ENCODE results near the gene PISD. TPM values are rescaled to one million over a fixed set of nuclear protein-coding genes. Genes with fewer than 3 reads are reported as not detected.
"Not testable (repeated sequence)": the region's sequence is repeated elsewhere in the genome, so short reads cannot be mapped to it uniquely, and the experiment has no call there.

The PISD gene
- 57.8 TPM for total RNA-seq

DNA sequence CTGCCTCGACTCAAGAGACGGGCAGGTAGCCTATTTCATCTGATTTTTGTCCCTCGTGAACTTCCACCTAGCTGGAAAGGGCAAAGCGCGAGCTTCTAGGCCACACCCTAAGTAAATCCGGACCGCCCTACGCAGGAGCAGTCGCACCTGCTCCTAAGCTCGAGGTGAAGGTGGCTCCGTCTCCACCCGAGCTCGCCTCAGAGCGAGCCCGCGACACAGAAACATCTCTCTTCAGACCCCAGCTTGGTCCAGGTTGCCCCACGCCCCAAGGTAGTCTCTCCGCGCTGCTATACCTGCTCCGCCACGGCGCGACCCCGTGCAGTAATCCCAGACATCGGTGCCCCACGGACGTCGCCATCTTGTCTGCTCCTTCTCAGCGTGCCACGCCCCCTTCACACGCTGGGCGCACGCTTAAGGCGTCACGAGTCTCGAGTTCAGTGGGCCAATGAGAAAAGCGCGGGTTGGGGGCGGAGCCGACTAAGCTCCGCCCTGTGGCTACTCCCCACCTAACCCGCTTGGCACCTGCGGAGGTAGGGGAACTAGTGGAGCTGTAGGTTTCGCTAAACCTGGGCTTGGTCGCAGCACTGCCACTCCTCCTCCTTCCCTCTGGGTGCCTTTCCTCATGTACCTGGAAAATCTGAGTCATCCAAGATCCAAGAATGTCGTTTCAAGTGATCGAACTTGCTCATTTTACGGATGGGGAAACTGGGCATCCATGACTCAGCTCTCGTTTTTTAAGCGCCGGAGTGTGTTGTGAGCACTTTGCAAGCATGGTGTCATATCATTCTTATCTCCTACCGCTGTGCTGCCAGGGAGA is at the start of gene PISD:
TSS of gene PISD (minus strand) at position 365 of the 817 bp plus-strand sequence. CDS start at position 358, 7 bp downstream.
- peak; percentile 97 for DNase-seq (ENCODE audit: low spot score)

DNA sequence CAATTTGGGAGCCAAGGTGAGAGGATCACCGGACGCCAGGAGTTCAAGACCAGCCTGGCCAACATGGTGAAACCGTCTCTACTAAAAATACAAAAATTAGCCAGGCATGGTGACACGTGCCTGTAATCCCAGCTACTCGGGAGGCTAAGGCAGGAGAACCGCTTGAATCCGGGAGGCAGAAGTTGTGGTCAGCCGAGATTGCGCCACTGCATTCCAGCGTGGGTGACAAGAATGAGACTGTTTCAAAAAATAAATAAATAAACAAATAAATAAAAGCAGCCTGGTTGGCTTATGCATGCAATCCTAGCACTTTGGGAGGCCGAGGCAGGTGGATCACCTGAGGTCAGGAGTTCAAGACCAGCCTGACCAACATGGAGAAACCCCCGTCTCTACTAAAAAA is 49.2 kb upstream of the PISD start:
- not testable (repeated sequence) for DNase-seq (ENCODE audit: low spot score)

DNA sequence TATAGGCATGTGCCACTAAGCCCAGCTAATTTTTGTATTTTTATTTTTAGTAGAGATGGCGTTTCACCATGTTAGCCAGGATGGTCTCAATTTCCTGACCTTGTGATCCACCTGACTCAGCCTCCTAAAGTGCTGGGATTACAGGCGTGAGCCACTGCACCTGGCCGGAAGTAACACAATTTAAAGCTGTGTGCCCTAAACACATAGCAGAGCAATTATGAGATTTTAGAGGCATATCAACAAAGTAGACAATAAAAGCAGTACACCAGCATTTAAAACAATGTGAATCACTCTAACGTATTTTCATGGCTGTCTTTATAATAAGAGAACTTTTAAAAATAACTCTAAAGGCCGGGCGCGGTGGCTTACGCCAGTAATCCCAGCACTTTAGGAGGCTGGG is 45.5 kb upstream of the PISD start:
- no peak for DNase-seq (ENCODE audit: low spot score)

DNA sequence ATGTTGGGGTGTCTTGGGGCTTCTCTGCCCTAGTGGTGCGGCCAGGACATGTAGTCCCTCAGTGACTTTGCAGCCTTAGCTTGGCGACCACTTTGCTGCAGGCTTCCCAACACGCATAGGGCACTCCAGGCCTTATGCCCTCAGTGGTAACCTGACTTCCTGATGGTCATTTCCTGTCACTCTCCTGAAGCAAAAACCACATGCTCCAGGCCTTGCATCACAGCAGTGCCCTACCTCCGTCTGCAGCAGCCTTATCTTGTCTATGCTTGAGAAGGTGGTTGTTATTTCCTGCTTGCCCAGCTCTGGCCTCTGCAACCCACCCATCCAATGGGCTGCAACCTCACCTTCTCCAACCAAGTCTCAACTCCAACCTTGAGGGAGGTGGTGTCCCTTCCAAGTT is 33.4 kb upstream of the PISD start:
- no peak for DNase-seq (ENCODE audit: low spot score)

DNA sequence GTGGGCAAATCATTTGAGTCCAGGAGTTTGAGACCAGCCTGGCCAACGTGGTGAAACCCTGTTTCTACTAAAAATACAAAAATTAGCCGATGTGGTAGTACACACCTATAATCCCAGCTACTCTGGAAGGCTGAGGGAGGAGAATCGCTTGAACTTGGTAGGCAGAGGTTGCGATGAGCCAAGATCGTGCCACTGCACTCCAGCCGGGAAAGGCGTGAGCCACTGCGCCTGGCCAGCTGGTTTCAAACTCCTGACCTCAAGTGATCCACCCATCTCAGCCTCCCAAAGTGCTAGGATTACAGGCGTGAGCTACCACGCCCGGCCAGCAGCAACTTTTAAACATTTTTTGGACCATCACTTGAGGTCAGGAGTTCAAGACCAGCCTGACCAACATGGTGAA is 32.0 kb upstream of the PISD start:
- DNase-seq (ENCODE audit: low spot score): not testable (repeated sequence)

DNA sequence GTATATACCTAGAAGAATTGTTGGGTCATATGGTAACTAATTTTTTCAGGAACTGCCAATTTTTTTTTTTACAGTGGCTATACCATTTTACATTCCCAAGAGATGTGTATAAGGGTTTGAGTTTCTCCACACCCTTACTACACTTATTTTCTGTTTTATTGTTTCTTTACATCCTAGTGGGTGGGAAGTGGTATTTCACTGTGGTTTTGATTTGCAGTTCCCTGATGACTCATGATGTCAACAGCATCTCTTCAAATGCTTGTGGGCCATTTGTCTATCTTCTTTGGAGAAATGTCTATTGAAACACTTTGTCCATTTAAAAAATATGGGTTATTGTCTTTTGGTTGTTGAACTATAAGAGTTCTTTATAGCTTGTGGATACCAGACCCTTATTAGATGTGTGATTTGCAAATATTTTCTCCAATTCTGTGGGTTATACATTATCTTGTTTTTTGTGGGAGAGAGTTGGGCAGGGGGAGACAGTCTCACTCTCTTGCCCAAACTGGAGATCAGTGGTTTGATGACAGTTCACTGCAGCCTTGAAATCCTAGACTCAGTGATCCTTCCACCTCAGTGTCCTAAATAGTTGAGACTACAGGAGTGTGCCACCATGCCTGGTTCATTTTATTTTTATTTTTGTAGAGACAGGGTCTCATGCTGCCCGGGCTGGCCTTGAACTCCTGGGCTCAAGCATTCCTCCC is 30.3 kb upstream of the PISD start:
- no peak for DNase-seq (ENCODE audit: low spot score)

DNA sequence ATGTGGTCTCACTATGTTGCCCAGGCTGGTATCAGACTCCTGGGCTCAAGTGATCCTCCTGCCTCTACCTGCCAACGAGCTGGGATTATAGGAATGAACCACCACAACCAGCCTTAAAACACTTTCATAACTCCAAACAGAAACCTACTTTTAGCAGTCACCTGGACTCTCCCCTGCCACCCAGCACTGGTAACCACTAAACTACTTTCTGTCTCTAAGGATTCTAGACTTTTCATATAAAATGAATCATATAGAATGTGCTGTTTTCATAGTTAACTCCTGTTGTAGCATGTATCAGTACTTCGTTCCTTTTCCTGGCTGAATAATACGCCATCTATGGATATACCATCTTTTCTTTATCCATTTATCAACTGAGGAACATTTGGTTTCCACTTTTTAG is 29.4 kb upstream of the PISD start:
- DNase-seq (ENCODE audit: low spot score): no peak

DNA sequence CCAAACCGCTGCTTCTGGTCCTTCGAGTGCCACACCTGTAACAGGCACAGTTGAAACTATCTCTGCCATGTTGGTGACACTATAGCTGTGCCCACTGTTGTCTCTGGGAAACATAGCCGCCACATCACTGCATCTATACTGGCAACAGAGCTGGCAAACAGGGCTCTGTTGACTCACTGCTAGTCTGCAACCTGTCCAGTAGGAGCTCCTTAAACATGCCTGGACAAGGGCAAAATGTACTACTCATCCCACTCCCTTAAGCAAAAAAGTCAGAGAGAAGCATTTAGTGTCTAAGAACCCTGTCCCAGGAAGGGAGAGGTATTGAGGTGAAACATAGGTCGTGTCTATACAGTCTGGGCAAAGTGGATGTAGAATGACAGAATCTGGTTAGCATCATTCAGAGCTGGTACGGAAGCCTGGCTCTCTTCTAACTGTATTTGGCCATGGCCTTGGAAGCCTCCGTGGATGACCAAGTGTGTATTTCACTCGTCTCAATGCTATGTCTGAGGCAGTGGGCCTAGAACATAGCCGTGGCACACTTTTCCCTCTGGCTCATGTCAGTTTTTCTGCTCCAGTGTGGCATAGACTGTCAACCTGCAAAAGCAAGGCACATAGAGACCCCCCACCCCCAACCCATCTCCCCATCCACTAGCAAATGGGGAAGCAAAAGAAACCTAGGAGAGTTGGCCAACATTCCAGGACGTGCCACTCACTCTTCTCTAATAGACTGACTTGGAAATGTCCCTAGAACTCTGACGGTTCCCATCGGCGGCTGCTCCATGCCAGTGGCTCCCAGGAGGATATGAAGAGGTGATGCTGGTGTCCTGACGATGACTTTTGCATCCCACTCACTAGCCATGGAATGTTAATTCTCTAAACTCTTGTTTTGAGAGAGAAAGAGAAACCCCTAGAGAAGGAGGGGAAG is 21.4 kb upstream of the PISD start:
- no peak for DNase-seq (ENCODE audit: low spot score)

DNA sequence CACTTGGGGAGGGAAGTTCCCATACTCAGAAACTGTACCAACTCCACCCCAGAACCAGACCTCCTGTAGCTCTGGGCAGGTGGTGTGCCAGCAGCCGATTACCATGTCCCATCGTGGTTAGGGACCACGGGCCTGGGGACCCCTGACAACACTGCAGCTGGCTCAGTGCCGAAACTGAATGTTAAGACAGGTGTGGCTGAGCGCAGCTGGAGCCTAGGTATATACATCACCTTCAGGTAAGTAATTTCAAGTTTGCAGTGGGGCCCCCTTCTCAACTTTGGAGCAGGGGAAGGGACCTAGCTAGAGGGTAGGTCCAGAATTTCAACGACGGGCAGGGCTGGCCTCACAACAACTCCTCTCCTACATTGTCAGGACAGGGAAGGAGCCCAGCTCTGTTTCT is 20.7 kb upstream of the PISD start:
- no peak for DNase-seq (ENCODE audit: low spot score)

DNA sequence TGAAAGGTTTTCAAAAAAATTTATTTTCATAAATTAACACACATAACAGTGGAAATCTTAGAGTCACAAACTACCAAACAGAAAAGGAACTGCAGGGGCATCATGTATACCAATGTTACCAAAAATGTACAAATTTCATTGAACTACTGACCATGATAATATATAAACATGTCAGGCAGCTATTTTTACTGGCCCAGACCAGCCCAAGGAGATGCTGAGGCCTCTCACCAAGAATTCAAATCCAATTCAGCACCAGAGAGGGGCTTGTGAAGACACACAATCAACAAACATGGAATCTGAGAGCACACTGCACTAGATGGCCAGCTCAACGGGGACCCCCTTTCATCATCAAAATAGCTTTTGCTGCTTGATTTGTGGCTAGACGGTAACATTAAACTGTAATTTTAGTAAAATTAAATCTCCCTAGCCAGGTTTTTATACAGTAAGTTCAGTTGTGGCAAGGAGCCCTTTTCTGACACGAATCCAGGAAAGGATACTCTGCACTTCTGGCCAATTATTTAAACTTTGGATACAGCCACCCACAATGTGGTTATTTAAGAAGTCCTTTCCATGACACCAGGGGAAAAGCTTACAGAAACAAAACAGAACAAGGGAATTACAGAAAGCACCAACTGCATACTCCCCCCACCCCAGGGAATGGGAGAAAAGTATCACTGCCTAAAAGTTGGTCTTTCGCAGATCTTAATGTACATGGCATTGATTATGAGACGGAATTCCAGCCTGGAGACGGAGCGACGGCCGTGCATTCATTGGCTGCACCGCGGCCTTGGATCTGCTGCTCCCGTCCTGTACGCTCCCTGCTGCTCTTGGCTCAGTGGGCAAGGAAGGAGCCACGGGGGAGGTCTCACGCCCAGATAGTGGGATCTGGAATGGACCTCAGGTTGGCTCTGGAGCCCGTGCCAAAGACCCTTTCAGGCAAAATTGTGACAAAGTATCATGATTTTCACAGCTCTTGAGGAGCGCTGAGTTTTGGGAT is 19.6 kb upstream of the PISD start:
- no peak for DNase-seq (ENCODE audit: low spot score)

DNA sequence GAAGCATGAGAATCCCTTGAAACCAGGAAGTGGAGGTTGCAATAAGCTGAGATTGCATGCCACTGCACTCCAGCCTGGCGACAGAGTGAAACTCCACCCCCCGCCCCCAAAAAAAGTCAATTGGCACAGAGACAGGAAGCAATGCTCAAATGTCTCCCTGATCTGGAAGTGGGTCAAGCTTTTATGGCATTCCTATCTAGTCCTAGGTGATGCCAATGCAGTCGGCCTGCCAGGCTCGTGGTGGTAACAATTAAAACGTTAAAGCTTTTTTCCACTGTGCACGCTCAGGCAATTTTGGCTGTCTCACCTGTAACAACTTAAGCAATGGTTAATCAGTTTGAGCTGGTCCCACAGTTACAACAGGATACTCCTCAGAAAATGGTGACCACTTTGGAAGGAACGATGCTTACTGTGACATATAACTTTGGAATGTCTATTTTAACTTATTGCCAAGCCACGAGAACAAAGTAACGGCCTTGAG is 18.9 kb upstream of the PISD start:
- DNase-seq (ENCODE audit: low spot score): no peak

DNA sequence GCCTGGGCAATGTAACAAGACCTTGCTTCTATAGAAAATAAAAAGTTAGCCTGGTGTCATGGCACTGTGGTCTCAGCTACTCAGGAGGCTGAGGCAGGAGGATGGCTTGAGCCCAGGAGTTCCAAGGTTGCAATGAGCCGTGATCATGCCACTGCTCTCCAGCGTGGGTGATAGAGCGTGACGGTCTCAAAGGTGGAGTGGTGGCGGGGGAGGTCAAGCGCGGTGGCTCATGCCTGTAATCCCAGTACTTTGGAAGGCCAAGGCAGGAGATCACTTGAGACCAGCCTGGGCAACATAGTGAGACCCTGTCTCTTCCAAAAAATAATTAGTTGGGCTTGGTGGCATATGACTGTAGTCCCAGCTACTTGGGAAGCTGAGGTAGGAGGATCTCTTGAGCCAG is 16.7 kb upstream of the PISD start:
- DNase-seq (ENCODE audit: low spot score): no peak

DNA sequence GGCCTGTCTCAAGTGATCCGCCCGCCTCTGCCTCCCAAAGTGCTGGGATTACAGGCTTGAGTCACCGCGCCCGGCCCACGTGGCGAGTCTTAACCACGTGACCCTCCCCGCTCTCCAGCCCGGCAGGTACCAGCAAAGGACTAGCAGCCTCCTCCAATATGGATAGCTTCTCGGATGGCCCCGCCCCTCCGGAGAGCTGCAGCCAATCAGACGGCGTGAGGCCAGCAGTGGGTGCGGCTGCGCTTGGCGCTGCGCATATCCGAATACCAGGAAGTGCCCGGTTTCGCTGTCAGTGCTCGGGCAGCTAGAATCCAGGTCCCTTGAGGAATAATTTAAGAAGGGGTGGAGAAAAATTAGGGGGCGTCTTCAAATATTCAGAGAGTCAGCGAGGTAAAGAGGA is 14.7 kb upstream of the PISD start:
- DNase-seq (ENCODE audit: low spot score): peak; percentile 96

DNA sequence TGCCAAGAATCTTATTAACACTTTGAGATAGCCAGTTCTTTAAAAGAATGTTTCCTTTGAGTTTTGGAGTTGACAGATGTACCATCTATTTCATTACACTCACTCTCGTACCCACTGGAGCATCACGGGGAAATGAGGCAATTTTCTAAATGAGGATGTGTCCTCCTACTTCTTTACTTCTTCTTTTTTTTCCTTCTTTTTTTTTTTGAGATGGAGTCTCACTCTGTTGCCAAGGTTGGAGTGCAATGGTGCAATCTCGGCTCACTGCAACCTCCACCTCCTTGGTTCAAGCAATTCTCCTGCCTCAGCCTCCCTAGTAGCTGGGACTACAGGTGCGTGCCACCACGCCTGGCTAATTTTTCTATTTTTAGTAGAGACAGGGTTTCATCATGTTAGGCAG is 12.2 kb upstream of the PISD start:
- not testable (repeated sequence) for DNase-seq (ENCODE audit: low spot score)

DNA sequence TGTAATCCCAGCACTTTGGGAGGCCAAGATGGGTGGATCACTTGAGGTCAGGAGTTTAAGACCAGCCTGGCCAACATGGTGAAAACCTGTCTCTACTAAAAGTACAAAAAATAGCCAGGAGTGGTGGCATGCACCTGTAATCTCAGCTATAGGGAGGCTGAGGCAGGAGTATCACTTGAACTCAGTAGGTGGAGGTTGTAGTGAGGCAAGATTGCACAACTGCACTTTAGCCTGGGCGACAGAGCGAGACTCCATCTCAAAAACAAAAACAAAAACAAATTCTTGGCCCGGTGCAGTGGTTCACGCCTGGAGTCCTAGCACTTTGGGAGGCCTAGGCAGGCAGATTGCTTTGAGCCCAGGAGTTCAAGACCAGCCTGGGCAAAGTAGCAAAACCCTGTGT is 6.8 kb upstream of the PISD start:
- not testable (repeated sequence) for DNase-seq (ENCODE audit: low spot score)

DNA sequence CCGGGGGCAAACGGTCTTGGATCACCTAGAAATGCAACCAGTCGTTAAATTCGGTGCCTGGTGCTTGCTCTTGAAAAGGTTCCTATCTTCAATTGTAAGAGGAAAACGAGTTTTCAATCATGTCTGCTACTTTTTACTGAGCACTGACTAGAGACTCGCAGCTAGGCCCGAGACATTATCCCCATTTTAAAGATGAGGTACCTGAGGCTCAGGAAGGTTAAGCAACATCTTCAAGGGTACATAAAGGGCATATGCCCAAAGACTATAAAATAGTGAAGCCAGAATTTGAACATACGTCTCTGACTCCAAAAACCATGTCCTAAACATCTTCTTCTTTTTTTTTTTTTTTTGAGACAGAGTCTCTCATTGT is 638 bp upstream of the PISD start:
- DNase-seq (ENCODE audit: low spot score): no peak

DNA sequence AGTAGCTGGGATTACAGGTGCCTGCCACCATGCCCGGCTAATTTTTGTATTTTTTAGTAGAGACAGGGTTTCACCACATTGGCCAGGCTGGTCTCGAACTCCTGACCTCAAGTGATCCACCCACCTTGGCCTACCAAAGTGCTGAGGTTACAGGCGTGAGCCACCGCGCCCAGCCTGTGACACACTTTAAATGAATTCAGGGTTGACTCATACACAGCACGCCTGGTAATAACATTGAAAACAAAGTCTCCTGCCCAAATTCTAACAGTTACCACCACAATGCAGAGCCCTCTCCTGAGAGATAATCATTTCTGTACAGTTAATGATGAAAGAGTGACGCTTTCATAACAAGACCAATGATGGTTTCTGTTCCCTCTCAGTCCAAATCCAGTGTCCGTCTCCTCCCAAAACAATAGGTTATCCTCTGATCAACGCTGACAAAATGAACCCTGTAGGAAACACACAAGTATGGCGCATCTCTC is 1.1 kb downstream of the PISD start:
- not testable (repeated sequence) for DNase-seq (ENCODE audit: low spot score)

DNA sequence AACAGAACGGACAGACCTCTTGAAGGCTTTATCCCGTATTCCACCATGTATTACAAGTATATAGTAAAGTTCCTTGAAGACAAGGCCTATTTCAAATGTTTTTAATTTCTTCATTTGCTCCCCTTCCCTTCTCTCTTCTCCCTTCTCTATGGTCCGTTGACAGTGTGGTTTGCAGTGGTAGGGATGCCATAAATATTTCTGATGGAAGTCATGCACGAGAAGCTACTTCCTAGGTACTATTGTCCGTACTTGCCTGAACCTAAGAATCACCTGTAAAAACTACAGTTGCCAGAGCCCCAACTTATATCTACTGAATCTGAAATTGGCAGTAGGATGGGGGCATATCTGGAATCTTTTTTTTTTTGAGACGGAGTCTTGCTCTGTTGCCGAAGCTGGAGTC is 2.8 kb downstream of the PISD start:
- DNase-seq (ENCODE audit: low spot score): no peak

DNA sequence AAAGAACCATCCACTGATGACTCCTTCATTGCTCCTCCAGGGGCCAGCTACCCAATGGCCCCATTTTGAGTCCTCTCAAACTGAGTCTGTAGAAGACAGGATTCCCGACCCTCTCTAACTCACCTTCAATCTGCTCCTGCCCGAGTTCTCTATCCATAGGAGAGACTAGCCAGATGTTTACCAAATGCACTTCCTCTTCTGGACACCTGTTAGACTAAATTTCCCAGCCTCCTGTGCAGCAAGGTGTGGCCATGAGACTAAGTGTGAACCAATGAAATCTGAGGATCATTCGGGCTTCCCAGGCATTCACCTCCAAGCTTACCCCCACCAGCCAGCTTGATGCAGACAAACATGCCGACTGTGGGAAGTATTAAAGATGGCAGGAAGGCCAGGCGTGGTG is 7.6 kb downstream of the PISD start:
- DNase-seq (ENCODE audit: low spot score): no peak

DNA sequence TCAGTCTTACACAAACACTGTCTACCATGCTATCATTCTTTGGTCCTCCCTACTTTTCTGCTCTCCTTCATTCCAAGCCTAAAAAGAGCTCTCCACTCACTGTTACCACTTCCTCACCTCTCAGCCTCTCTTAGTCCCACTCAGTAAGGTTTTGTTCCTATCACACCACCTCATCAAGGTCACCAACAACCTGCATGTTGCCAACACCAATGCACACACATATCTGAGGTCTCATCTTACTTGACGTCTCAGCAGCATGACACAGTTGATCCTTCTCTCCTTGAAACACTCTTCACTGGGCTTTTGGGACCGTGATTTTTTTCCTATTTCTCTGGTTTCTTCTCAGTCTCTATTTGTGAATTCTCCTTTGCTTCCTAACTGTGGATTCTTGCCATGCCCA is 8.1 kb downstream of the PISD start:
- DNase-seq (ENCODE audit: low spot score): no peak
